Central memory CD4-positive, alpha-beta T cell (primary cell): Measurements from ENCODE around the gene AQP10.
"Not testable (repeated sequence)": the region's sequence is repeated elsewhere in the genome, so short reads cannot be mapped to it uniquely, and the experiment has no call there.

Experiments used
- DNase-seq: peaks from one replicate; pipeline ENCODE4 v3.0.0; 2022

Gene AQP10

DNA sequence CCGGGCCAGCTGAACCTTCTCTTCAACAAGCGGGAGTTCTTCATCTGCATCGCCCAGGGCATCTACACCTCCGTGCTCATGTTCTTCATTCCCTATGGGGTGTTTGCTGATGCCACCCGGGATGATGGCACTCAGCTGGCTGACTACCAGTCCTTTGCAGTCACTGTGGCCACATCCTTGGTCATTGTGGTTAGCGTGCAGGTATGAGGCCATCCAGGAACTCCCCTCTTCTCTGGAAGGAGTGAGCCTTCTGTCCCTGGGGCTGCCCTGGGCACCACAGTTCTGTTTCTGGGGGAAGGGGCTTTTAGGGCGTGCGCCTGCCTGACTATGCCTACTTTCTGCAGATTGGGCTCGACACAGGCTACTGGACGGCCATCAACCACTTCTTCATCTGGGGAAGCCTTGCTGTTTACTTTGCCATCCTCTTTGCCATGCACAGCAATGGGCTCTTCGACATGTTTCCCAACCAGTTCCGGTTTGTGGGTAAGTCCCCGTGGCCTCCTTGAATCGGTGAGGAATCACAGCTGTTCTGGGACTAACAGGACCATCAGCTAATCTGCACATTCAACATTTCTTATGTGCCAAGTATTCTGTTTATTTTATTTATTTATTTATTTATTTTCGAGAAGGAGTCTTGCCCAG lies 25.5 kb downstream of the AQP10 start:
- DNase-seq, result no peak

DNA sequence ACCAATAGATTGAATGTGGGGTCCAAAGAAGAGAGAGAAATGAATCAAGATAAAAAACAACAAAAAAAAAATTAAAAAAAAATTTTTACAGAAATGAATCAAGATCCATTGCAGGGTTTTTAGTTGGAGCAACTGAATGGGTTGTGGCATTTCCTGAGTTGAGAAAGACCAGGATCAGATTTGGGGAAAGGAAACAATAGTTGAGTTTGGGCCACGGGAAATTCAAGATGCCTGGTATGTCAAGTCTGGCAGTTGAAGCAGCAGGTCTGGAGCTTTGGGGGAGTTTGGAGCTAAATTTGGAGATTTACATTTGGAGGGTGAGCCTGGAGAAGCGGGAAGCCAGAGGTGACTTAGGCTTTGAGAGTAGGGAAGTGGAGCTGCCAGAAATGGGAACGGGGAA lies 27.1 kb downstream of the AQP10 start:
- no peak for DNase-seq

DNA sequence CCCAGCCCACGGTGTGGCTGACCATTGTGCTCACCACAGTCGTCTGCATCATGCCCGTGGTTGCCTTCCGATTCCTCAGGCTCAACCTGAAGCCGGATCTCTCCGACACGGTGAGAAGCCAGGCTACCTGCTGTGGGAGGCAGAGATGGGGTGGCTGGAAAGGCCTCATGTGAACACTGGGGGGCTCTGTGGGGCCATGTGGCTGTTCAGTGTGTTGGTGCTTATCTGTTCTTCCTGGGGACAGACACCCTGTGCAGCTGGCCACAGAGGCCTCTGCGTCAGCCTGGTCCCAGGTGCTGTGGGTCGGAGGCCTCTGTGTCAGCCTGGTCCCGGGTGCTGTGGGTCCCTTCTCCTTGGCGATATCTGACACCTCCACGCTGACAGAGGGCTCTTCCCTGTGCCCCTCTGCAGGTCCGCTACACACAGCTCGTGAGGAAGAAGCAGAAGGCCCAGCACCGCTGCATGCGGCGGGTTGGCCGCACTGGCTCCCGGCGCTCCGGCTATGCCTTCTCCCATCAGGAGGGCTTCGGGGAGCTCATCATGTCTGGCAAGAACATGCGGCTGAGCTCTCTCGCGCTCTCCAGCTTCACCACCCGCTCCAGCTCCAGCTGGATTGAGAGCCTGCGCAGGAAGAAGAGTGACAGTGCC lies 27.7 kb downstream of the AQP10 start:
- DNase-seq, result no peak

DNA sequence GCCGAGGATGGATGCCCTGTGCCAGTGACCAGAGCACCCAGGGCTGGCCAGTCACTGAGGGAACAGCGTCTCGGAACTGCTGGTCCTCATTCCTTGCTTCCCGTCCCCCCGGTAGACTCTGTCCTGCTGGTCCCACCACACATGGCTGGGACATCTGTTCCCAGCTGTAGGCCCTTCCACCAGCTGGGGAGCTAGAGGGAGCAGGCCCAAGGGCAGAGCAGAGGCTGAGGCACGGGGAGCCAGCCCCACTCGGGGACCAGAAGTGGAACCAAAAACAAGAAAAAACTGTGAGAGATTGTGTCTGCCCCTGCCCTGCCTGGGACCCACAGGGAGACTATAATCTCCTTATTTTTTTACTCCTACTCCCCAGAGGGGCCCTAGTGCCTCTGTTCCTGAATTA lies 28.2 kb downstream of the AQP10 start:
- no peak for DNase-seq

DNA sequence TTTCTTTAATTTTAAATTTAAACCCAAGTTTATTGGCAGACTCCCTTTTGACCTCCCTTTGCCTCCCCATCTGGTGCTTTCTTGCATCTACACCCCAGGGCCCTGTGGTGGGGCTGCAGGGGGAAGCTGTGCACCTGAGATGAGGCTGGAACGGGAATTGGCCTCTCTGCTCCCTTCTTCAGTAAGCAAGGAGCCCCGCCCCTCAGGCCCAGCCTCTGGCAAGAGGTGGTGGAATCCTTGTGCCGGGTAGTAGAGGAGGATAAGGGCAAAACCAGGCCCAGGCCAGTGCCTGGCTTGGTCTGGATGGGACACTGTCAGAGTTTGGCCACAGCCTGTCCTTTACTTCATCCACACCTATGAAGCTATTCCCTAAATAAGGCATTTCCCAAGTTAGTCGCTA lies 29.5 kb downstream of the AQP10 start:
- no peak for DNase-seq

DNA sequence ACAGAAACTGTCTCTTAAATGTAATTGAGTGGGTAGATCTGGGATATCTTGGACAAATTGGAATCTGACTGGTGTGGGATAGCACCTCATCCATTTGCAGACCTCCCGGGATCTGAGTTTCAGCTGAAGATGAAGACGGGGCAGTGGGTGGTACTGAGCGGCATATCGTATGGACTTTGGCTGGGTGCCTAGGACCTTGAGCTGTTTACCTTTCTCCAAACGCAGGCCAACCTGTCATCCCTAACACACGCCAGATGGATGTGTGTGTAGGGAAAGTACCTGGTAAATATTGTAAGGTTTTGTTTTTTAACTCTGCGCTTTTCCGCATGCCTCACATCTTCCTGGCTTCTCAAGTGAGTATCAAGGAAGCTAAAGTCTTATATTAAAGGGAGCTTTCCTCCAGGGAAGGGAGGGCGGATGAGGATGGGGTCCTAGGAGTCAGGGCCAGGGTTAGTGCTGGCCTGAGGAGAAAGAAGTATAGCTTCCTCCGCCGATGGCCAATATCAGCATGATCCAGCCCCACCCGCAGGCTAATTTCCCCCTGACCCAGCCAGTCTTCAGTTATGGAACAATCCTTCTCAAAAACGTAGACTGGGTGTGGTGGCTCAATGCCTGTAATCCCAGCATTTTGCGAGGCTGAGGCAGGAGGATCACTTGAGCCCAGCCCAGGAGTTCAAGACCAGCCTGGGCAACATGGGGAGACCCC lies 30.6 kb downstream of the AQP10 start:
- DNase-seq, result no peak

DNA sequence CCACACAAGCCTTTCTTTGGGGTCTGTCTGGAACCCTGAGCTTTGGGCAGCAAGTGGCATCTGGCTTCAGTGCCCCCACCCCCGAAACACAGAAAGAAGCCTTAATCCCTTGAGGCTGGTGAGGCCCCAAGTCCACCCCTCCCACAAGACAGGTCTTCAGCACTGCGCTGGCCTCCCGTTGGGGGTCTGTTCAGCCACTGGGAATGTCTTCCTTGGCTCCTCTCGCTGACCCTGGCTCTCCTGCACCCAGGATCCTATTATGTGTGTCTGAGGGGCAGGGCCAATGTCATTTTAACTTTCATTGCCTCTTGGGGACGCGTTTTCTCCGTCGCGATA lies 31.3 kb downstream of the AQP10 start:
- no peak for DNase-seq

DNA sequence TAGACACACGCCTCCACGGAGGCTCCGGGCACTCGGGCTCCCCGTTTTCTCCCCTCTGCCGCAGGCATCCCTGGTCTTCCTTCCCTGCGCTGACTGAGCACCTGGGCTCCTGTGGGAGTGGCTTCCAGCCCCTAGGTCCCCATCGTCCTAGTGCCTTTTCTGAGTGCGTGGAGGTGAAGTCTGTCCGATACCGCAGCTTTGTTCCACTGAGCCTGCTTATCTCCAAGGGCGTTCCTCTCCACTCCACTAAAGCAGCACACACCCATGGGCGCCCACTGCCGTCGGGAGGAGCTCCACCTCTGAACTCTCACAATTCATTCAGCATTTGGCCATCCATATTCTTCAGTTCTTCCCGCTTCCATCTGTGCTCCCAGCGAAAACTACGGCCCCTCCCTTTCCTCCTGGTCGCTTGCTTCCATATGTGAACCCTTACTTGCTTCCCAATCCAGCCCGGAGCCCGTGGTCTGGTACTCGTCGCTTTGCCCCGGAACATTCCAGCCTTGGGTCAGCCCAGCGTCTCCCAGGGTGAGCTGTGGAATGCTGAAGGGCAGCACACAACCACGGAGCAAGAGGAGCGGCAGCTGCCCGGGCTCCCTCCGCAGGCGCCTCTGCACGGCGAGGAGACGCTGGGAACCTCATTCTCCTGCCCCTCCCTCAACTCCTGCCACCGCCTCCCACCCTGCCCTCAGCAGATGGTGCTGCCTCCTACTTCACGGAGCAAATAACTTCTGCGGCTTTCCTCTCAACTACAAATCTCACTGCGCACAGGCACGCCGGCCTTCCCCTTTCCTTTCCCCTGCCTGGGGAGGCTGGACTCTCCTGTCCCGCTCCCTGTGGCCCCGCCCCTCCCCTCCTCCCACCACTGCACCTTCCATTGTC lies 31.9 kb downstream of the AQP10 start:
- peak; percentile 45 for DNase-seq

DNA sequence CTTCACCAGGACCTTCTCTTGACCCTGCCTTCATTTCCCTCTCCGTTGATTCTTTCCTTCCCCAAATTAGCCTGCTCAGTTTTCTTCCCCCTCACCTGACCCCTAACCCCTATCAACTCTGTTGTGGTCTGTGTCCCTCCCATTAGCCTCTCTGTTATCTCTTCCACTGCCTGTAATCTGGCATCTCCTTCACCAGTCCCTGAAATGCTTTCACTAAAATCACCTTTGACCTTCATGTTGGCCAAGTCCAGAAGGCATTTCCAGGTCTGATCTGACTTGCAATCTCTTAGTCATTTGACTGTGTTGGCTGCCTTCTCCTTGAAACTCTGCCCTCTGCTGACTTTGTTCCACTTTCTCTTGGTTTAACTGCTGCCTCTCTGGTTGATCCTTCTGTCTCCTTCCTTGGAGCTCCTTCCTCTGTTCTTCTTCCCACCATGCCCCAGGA lies 32.6 kb downstream of the AQP10 start:
- DNase-seq, result no peak

DNA sequence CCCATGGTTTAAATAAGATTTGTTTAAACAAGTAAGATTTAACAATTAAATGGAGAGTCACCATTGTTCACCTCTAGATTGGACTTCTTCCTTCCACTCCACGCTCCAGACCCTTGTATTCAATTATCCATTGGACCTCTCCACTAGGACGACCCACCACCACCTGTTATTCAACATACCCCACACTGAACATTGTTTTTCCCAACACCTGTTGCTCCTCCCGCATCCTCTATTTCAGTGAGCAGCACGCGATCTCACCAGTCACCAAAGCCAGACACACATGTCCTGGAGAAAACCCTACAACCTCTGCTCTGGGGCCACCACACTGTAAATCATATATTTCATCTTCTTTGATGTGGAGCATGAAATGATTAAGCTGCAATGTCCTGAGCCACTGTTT lies 33.1 kb downstream of the AQP10 start:
- no peak for DNase-seq

DNA sequence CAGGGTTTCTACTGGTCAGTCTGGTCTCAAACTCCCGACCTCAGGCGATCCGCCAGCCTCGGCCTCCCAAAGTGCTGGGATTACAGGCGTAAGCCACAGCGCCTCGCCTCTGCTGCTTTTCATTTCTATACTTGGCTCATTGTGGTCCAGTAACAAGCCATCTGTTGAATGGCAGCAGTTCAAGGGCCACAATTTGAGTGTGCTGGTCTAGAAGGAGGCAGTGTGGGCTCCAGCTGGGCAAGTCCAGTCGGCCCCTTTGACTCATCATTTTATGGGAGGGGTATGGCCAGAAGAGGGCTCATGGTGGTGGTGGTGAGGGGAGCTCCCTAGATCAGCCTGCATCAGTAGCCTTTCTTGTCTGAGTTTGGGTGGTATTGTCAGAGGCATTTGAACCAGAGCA lies 37.6 kb downstream of the AQP10 start:
- DNase-seq, result no peak

DNA sequence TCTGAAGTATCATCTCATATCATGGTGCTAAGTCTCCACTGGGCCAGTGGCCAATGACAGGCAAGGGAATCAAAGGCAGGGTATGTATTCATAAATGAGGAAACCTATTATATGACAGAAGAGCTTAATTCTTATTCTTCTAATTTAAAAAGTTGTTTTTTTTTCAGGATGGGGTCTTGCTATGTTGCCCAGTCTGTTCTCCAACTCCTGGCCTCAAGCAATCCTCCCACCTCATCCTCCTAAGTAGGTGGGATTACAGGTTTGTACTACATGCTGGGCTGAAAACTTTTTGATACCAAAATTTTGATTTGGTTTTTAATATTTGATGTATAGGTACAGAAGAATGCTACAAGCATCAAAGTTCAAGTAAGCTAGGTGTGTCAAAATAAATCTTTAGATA lies 39.4 kb downstream of the AQP10 start:
- DNase-seq, result no peak

DNA sequence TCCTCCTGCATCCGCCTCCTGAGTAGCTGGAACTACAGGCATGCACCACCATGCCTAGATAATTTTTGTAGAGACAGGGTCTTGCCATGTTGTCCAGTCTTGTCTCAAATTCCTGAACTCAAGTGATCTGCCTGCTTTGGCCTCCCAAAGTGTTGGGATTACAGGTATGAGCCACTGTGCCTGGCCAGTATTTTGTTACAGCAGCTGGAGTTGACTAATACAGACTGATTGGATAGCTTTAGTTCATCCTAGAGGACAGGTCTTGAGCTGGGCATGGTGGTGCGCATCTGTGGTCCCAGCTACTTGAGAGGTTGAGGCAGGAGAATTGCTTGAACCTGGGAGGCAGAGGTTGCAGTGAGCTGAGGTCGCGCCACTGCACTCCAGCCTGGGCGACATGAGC lies 40.0 kb downstream of the AQP10 start:
- not testable (repeated sequence) for DNase-seq

DNA sequence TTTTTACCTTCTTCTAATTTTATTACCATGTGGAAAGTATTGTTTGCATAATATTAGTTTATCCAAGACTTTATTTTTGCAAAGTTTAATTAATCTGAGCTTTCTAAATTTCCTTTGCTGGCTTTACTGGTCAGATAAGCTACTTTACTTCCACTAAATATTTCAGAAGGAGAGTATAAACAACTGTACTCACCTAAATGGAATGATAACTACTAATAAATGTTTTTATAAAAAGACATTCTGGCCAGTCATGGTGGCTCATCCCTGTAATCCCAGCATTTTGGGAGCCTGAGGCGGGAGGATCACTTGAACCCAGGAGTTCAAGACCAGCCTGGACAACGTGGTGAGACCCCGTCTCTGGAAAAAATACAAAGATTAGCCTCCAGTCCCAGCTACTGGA lies 40.5 kb downstream of the AQP10 start:
- DNase-seq, result no peak

DNA sequence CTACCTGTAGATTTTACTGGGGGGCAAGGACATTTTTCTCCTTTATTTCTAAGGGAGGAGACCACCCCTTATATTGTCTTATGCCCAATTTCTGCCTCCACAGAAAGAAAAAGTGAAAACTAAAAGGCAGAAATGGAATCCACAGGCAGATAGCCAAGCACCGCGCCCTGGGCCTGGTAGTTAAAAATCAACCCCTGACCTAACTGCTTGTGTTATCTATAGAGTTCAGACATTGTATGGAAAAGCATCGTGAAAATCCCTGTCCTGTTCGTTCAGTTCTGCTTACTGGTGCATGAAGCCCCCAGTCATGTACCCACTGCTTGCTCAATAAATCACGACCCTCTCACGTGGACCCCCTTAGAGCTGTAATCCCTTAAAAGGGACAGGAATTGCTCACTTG lies 50.5 kb downstream of the AQP10 start:
- DNase-seq, result no peak

DNA sequence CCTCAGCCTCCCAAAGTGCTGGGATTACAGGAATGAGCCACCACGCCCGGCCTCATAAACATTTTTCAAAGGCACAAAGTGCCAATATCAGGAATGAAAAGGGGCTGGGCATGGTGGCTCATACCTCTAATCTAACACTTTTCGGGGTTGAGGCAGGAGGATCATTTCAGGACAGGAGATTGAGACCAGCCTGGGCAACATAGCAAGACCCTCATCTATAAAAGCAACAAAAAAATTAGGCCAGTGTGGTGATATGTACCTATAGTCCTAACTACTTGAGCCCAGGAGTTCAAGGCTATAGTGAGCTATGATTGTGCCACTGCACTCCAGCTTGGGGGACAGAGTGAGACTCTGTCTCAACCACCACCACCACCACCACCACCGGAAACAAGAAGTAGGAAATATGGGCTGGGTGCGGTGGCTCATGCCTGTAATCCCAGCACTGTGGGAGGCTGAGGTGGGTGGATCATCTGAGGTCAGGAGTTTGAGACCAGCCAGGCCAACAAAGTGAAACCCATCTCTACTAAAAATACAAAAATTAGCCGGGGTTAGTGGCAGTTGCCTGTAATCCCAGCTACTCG lies 53.0 kb downstream of the AQP10 start:
- DNase-seq, result not testable (repeated sequence)
